HFF-Myc (cell line): ENCODE data around the gene SCAANT1.

Experiments
- DNase-seq: peaks from one replicate; pipeline ENCODE4 v3.0.0-alpha.2; 2011; ENCODE audit warnings: low read depth; ENCODE audit errors: extremely low read depth
- H3K4me3 ChIP-seq: replicated peaks from 2 replicates; pipeline ENCODE4 v1.5.1; 2011; ENCODE audit warnings: low read depth, mild to moderate bottlenecking, control low read depth, low read length
- TF ChIP-seq, protein P1 (sequence below): IDR thresholded peaks from 2 replicates; pipeline ENCODE4 v1.5.1; 2012; ENCODE audit warnings: mild to moderate bottlenecking, low read depth, low read length, control low read depth; ENCODE audit errors: missing control alignments

Gene SCAANT1

GRCh38 chr3:63945558-63946096 lies 33.4 kb upstream of the SCAANT1 start:
- TF ChIP-seq, protein P1, sequence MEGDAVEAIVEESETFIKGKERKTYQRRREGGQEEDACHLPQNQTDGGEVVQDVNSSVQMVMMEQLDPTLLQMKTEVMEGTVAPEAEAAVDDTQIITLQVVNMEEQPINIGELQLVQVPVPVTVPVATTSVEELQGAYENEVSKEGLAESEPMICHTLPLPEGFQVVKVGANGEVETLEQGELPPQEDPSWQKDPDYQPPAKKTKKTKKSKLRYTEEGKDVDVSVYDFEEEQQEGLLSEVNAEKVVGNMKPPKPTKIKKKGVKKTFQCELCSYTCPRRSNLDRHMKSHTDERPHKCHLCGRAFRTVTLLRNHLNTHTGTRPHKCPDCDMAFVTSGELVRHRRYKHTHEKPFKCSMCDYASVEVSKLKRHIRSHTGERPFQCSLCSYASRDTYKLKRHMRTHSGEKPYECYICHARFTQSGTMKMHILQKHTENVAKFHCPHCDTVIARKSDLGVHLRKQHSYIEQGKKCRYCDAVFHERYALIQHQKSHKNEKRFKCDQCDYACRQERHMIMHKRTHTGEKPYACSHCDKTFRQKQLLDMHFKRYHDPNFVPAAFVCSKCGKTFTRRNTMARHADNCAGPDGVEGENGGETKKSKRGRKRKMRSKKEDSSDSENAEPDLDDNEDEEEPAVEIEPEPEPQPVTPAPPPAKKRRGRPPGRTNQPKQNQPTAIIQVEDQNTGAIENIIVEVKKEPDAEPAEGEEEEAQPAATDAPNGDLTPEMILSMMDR = no peak
- no peak overlapping the region for H3K4me3 ChIP-seq
- no peak for DNase-seq

DNA sequence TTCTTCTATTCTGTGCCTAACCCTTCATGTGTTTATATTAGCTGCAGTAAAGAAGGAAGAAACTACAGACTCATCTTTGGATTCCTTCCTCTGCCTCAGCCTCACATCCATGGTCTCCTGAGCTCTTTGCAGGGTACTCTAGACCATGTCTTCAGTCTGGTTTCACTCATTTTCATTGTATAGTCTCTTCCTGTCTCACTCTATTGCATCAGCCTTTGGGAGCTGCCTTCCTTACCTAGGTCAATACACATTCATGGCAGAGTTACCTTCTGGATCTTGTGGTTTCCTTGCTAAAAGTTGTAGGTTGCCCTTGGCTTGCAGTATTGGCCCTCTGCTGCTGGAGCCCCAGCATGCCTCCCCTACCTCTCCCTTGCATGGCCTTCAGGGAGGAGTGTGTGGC lies 31.5 kb upstream of the SCAANT1 start:
- TF ChIP-seq, protein P1 = no peak
- DNase-seq = no peak
- H3K4me3 ChIP-seq = no peak overlapping the region

GRCh38 chr3:63942528-63942927 lies 30.3 kb upstream of the SCAANT1 start:
- no peak overlapping the region for H3K4me3 ChIP-seq
- no peak for DNase-seq
- TF ChIP-seq, protein P1 = no peak

GRCh38 chr3:63940389-63940757 lies 28.2 kb upstream of the SCAANT1 start:
- TF ChIP-seq, protein P1 = no peak
- no peak for DNase-seq
- H3K4me3 ChIP-seq = no peak overlapping the region

DNA sequence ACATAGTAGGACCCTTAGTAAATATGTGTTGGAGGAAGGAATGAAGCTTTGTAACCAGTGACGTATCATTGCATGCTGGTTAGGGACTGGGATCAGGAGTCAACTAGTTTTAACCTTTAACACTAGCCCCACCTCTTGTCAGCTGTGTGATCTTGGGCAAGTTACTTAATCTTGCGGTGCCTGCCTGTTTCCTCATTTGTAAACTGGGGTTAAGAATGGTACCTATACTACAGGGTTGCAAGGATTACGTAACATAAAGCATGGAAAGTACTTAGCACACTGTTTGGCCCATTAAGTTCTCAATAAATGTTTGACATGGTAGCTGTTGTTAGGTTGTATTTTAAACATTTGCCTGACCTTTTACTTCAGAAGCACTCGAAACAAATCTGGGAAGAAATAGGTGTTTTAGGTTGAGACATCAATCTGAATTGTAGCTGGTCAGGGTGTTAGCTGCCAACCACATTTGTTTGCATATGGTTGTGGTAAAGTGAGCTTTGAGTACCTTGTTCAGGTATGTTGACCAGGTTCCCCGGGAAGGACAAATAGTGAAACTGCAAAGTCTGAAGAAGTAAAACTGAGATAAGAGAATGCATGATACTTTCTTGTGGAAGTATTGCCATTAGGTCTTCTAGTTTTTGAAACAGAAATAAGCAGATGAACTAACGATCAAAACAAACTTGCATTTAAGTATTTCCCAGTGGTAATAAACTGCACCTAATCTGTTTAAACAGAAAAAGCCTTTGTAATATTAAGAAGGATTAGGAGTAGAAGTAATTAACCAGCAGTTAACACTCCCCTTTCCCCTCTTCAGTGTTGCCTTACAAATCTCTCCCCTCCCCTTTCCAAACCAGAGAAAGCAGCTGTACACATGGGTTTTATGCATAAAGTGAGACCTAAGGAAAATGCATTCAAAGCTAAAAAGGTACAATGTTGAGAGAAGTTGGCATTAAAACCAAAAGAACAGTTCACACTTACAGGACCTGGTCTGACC lies 25.8 kb upstream of the SCAANT1 start:
- DNase-seq = no peak
- no peak overlapping the region for H3K4me3 ChIP-seq
- TF ChIP-seq, protein P1 = no peak

DNA sequence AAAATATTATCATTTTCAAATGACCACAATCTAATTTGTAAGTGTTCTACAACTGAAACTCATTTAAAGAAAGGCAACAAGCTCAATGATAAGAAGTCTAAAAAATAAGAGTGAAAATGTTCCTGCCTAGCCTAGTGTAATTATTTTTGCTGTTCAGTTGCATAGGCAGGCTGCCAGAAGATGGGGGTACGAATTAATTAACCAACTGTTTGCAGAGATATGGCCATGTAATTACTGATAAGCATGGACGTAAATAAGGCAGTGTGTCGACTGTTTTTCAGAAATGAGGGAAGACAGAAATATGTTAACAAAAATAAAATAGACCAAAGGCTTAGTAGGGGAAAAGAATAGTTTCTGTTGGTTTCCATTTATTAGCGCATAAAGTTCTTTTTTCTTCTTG lies 24.7 kb upstream of the SCAANT1 start:
- DNase-seq = no peak
- H3K4me3 ChIP-seq = no peak overlapping the region
- TF ChIP-seq, protein P1 = no peak
